K562 (cell line): ENCODE measurements around the gene ARID3A. TPM values are rescaled to one million over a fixed set of nuclear protein-coding genes. Genes with fewer than 3 reads are reported as not detected.

Source experiments
- ERF ChIP-seq: fragments of 450-650 bp; formaldehyde crosslinking; IDR thresholded peaks from 2 replicates; pipeline ENCODE4 v1.4.0; 2020; ENCODE audit warnings: mild to moderate bottlenecking, mixed read lengths
- GABPB1 ChIP-seq: sonication (generic); formaldehyde crosslinking; IDR thresholded peaks from 2 replicates; pipeline ENCODE4 v1.8.0; 2022; ENCODE audit warnings: mild to moderate bottlenecking, missing genetic modification reagents
- NR3C1 ChIP-seq: sonication (generic); formaldehyde crosslinking; IDR thresholded peaks from 2 replicates; pipeline ENCODE4 v1.8.1; 2022; ENCODE audit warnings: missing genetic modification reagents
- POLR2AphosphoS2 ChIP-seq: IDR thresholded peaks from 2 replicates; pipeline ENCODE4 v1.6.1; 2012; ENCODE audit warnings: low read length, improper control_type of control experiment
- XRCC4 ChIP-seq: IDR thresholded peaks from one replicate; pipeline ENCODE4 v1.6.1; 2011; ENCODE audit not compliant: insufficient read depth, insufficient read length; ENCODE audit errors: extremely low read depth
- ZBTB1 ChIP-seq: sonication (generic); formaldehyde crosslinking; IDR thresholded peaks from 2 replicates; pipeline ENCODE4 v1.8.1; 2023; ENCODE audit warnings: missing genetic modification reagents, low read depth, mild to moderate bottlenecking, borderline replicate concordance
- ZBTB11 ChIP-seq, 3 experiments: fragments of 200-800 bp in 1 of 3; fragments of 250-450 bp in 1 of 3; fragments of 450-650 bp in 1 of 3; sonication (Bioruptor Pico) in 1 of 3; sonication (Bioruptor generic) in 1 of 3; formaldehyde crosslinking in 1 of 3; IDR thresholded peaks; 2 replicates each; pipeline versions ENCODE4 v1.6.1 to v1.8.0; 2016 to 2022; ENCODE audit warnings: mild to moderate bottlenecking in 2 of 3, missing genetic modification characterization in 2 of 3, missing compliant biosample characterization in 1 of 3, moderate library complexity in 1 of 3
- ZC3H4 ChIP-seq: sonication (generic); formaldehyde crosslinking; IDR thresholded peaks from 2 replicates; pipeline ENCODE4 v1.9.0; 2021; ENCODE audit warnings: missing genetic modification reagents, borderline replicate concordance
- ZFX ChIP-seq: sonication (generic); formaldehyde crosslinking; IDR thresholded peaks from 2 replicates; pipeline ENCODE4 v1.8.0; 2022; ENCODE audit warnings: mild to moderate bottlenecking, missing genetic modification reagents, moderate library complexity
- ZNF445 ChIP-seq: fragments of 250-450 bp; sonication (Bioruptor Pico); IDR thresholded peaks from 2 replicates; pipeline ENCODE4 v1.4.0; 2020; ENCODE audit warnings: low read depth, mild to moderate bottlenecking, moderate library complexity
- ZNF77 ChIP-seq: fragments of 250-450 bp; sonication (Bioruptor Pico); IDR thresholded peaks from 2 replicates; pipeline ENCODE4 v1.5.0; 2020
- polyA plus RNA-seq, 8 experiments: library from polyadenylated mRNA; depleted of rRNA in 4 of 8; stranded (reverse) in 5 of 8; unstranded in 3 of 8; fragments of >200 nt; fragmentation: Nextera tagmentation in 2 of 8; fragmentation: Illumina TruSeq in 1 of 8; extraction: Ambion mirVana in 2 of 8; extraction: Trizol in 1 of 8; gene quantifications; 2 replicates each; pipeline versions ENCODE4 v1.2.1 to v1.2.3, GENCODE V29; 2011 to 2014; ENCODE audit warnings: inconsistent platforms in 1 of 8, missing spikeins in 1 of 8
- total RNA-seq, 7 experiments: library from RNA; depleted of rRNA in 6 of 7; stranded (reverse); fragments of >200 nt in 6 of 7; fragmentation: Illumina TruSeq in 2 of 7; extraction: Trizol in 2 of 7; gene quantifications; 2 replicates each; pipeline versions ENCODE4 v1.2.1 to v1.2.3, GENCODE V29; 2011 to 2021; ENCODE audit warnings: low replicate concordance in 1 of 7
- TF ChIP-seq, protein P1 (sequence below): IDR thresholded peaks from 3 replicates; pipeline ENCODE4 v1.6.1; 2011; ENCODE audit warnings: borderline replicate concordance, mild to moderate bottlenecking, moderate library complexity; ENCODE audit not compliant: insufficient read length; ENCODE audit errors: extremely low read depth

The ARID3A gene
- total and polyA plus RNA-seq, 9 of the 15 experiments (the other 6 are each of a cell fraction or from before 2014, with no cell fraction given), result 1.4 to 118 (median 31.2) TPM

- TF ChIP-seq, protein P1, sequence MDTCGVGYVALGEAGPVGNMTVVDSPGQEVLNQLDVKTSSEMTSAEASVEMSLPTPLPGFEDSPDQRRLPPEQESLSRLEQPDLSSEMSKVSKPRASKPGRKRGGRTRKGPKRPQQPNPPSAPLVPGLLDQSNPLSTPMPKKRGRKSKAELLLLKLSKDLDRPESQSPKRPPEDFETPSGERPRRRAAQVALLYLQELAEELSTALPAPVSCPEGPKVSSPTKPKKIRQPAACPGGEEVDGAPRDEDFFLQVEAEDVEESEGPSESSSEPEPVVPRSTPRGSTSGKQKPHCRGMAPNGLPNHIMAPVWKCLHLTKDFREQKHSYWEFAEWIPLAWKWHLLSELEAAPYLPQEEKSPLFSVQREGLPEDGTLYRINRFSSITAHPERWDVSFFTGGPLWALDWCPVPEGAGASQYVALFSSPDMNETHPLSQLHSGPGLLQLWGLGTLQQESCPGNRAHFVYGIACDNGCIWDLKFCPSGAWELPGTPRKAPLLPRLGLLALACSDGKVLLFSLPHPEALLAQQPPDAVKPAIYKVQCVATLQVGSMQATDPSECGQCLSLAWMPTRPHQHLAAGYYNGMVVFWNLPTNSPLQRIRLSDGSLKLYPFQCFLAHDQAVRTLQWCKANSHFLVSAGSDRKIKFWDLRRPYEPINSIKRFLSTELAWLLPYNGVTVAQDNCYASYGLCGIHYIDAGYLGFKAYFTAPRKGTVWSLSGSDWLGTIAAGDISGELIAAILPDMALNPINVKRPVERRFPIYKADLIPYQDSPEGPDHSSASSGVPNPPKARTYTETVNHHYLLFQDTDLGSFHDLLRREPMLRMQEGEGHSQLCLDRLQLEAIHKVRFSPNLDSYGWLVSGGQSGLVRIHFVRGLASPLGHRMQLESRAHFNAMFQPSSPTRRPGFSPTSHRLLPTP, result no peak
- no peak for TF ChIP-seq POLR2AphosphoS2
- TF ChIP-seq ZNF77 (CRISPR knock-in tag), result no peak
- peak; percentile 57 for TF ChIP-seq ZFX
- no peak for TF ChIP-seq XRCC4
- 0 out of 2 replicates have a peak, but pooled peaks have one; percentile 42 for TF ChIP-seq GABPB1 (CRISPR knock-in tag)
- TF ChIP-seq ZBTB11 (CRISPR knock-in tag; IDR thresholded peaks at IDR 0.05), result peak in 1 of 3 experiments; percentile 75; a peak in 2 of 6 replicates
- TF ChIP-seq ZNF445 (CRISPR knock-in tag), result no peak
- TF ChIP-seq ZBTB1 (CRISPR knock-in tag), result 0 out of 2 replicates have a peak, but pooled peaks have one; percentile 31
- no peak for TF ChIP-seq ZC3H4 (CRISPR knock-in tag)
- no peak for TF ChIP-seq ERF (CRISPR knock-in tag)
- no peak for TF ChIP-seq NR3C1
These were observed 12.6 kb upstream of the ARID3A start, which contains the start of gene R3HDM4 (continued) for GRCh38 chr19:913080-913748.
